HG02970 (cell line): Measurements from ENCODE around the gene SPRR5.

Experiments used
- ATAC-seq: cut with Tn5 transposase; IDR thresholded peaks from one replicate; pipeline ENCODE4 v1.9.1; 2021; ENCODE audit warnings: mild to moderate bottlenecking, moderate library complexity, moderate number of reproducible peaks; ENCODE audit not compliant: unreplicated experiment, low FRiP score

SPRR5 gene

GRCh38 chr1:152977614-152978013, 30.6 kb downstream of the SPRR5 start:
- ATAC-seq: no peak

GRCh38 chr1:152980676-152981075, 33.7 kb downstream of the SPRR5 start:
- no peak for ATAC-seq

GRCh38 chr1:152981146-152981871, 34.3 kb downstream of the SPRR5 start:
- ATAC-seq: no peak

GRCh38 chr1:152982076-152982475, 35.1 kb downstream of the SPRR5 start:
- no peak for ATAC-seq

GRCh38 chr1:152983234-152983633, 36.2 kb downstream of the SPRR5 start:
- no peak for ATAC-seq

GRCh38 chr1:152983743-152984142, 36.7 kb downstream of the SPRR5 start, which contains the start of gene SPRR1A:
SPRR1A (plus strand) TSS chr1:152984081; CDS start chr1:152985231, 1,150 bp downstream.
- ATAC-seq: no peak

- no peak for ATAC-seq
Measured at GRCh38 chr1:152986578-152986977, 39.6 kb downstream of the SPRR5 start.

- no peak for ATAC-seq
Measured at GRCh38 chr1:152993186-152993585, 46.2 kb downstream of the SPRR5 start.

GRCh38 chr1:152995842-152996241, 48.8 kb downstream of the SPRR5 start:
- ATAC-seq: no peak

- no peak for ATAC-seq
Measured at GRCh38 chr1:152996633-152997400, 49.8 kb downstream of the SPRR5 start.

- no peak for ATAC-seq
Measured at GRCh38 chr1:152997901-152998300, 50.9 kb downstream of the SPRR5 start.

- no peak for ATAC-seq
Measured at GRCh38 chr1:152998476-152998875, 51.5 kb downstream of the SPRR5 start.
